ENCODE data around the gene GPC3.

- TF ChIP-seq CTCF (IDR thresholded peaks at IDR 0.05) (no peak), EZH2 (IDR thresholded peaks at IDR 0.05) (no peak)
These were observed 31.5 kb downstream of the GPC3 start for GRCh38 chrX:133953785-133954355.
